ENCODE results near the gene MAP2K7. TPM values are rescaled to one million over a fixed set of nuclear protein-coding genes. Genes with fewer than 3 reads are reported as not detected.

The MAP2K7 gene
- total and polyA plus RNA-seq, 8 donors, result 25.7 to 33.1 (median 30.6) TPM

DNA sequence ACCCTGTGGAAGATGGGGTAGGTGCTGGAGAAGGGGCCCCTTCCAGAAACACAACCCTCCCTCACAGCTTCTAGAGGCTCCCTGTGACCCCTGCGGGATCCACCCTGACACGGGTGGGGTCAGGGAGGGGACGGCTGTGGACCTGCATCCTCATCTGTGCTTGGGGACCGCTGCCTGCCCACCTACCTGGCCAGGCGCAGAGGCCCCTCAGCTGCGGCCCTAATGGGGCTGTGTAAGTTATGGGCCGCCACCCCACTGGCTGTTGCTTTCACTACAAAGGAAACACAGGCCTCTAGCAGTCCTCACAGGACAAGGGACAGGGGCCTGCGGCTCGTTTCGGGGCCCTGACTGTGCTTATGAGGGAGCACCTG is 29.2 kb downstream of the MAP2K7 start:
- Histone ChIP-seq H3K27me3 (no peaks in the 10 kb centered on the region), H3K9me3 (no peaks in the 10 kb centered on the region), H3K4me1 (no peaks in the 10 kb centered on the region), H3K27ac (no peak overlapping the region), H3K36me3 (peaks cover 0 to 83% of the 10 kb centered on the region in 2 donors), H3K4me3 (no peak overlapping the region)
- DNase-seq (peak in 1 of 4 donors; percentile 53), ATAC-seq (no peak)
- TF ChIP-seq, protein P1, sequence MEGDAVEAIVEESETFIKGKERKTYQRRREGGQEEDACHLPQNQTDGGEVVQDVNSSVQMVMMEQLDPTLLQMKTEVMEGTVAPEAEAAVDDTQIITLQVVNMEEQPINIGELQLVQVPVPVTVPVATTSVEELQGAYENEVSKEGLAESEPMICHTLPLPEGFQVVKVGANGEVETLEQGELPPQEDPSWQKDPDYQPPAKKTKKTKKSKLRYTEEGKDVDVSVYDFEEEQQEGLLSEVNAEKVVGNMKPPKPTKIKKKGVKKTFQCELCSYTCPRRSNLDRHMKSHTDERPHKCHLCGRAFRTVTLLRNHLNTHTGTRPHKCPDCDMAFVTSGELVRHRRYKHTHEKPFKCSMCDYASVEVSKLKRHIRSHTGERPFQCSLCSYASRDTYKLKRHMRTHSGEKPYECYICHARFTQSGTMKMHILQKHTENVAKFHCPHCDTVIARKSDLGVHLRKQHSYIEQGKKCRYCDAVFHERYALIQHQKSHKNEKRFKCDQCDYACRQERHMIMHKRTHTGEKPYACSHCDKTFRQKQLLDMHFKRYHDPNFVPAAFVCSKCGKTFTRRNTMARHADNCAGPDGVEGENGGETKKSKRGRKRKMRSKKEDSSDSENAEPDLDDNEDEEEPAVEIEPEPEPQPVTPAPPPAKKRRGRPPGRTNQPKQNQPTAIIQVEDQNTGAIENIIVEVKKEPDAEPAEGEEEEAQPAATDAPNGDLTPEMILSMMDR (IDR thresholded peaks at IDR 0.05), result no peak
- intact Hi-C loops (cut with DNase I), result no loop called here

DNA sequence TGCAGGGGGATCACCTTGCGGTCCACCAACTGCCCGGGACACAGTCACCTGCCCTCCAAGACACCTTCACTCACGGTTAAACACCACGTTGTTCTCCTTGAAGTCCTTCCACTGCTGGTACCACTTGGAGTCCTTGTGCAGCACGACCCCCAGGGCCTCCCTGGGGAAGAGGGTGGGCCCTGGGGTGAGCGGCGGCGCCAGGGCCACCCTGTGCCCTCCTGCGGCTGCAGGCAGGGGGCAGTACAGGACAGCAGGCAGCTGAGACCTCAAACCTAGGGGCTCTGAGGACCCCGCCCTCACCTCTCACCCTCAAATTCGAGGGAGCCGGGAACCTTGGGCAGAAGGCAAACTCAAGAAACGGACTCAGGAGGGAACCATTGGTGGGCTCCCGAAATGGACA is 29.7 kb downstream of the MAP2K7 start:
- no peak overlapping the region for H3K27ac ChIP-seq
- H3K9me3 ChIP-seq, result no peaks in the 10 kb centered on the region
- no peak for ATAC-seq
- no peaks in the 10 kb centered on the region for H3K4me1 ChIP-seq
- TF ChIP-seq, protein P1 (IDR thresholded peaks at IDR 0.05), result no peak
- peaks cover 0 to 88% of the 10 kb centered on the region in 2 donors for H3K36me3 ChIP-seq
- no peak overlapping the region for H3K4me3 ChIP-seq
- intact Hi-C loops (cut with DNase I), result no loop called here
- no peaks in the 10 kb centered on the region for H3K27me3 ChIP-seq
- DNase-seq, result peak in 1 of 4 donors; percentile 28

DNA sequence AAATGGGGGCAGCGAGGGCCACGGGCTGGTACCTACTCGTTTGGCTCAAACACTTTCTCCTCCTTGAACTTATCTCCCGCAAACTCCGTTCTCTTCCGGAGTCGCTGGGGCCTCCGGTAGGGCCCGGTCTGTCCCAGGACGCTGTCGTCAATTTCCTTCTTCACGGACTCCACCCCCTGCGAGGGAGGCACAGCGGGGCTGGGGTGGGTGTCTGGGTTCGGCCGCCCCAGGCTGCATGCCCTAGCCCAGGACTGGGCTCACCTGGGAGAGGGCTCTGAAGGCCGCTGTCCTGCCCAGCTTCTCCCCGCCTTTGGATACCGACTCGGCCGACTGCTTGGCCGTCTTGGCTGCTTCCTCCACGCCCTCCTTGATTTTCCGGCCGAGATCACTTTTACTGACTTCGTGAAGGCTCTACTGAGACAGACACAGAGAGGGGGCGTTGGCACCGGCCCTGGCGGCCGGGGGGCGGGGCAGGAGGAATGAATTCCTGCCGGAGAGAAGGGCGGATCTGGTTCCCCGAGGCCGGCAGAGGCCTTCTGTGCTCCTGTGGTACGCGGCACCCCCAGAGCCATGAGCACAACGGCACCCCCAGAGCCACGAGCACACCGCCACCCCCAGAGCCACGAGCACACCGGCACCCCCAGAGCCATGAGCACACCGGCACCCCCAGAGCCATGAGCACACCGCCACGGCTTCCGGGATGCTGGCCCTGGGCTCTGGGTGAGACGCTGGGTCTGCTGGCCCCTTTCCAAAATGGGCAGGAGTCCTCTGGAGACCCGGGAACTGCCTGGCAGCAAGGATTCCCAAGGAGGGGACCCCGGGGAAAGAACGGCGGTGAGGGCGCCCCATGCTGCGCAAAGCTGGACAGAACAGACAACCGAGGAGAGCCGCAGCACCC is 30.4 kb downstream of the MAP2K7 start:
- no peak overlapping the region for H3K27ac ChIP-seq
- no peak overlapping the region for H3K4me3 ChIP-seq
- no peaks in the 10 kb centered on the region for H3K4me1 ChIP-seq
- H3K36me3 ChIP-seq, result peaks cover 0 to 95% of the 10 kb centered on the region in 2 donors
- H3K9me3 ChIP-seq, result no peaks in the 10 kb centered on the region
- intact Hi-C loops (cut with DNase I), result no loop called here
- no peak for ATAC-seq
- H3K27me3 ChIP-seq, result no peaks in the 10 kb centered on the region
- DNase-seq, result peak in 1 of 4 donors; percentile 73
- TF ChIP-seq, protein P1 (IDR thresholded peaks at IDR 0.05), result no peak

DNA sequence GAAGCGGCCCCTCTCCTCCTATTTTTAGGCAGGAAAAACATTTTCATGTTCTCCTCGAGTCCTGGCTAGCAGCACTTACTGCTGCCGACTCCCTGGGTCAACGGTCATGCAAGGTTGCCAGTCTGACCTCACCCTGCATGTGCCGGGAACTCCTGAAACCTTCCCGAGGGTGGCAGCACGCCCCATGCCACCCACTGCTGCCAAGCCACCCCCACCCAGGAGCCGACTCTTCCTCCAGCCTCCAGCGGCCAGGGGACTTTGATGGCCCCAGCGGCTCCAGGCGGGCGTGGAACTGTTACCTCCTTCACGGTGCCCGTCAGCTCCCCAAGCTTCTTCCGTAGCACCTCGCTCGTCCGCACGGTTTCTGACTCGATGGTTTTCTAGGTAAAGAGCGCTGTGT is 31.1 kb downstream of the MAP2K7 start:
- TF ChIP-seq, protein P1 (IDR thresholded peaks at IDR 0.05), result no peak
- DNase-seq, result peak in 1 of 4 donors; percentile 57
- intact Hi-C loops (cut with DNase I), result no loop called here
- H3K4me3 ChIP-seq, result no peak overlapping the region
- peaks cover 0 to 100% of the 10 kb centered on the region in 2 donors for H3K36me3 ChIP-seq
- H3K4me1 ChIP-seq, result peaks cover 0 to 4% of the 10 kb centered on the region in 2 donors
- no peak overlapping the region for H3K27ac ChIP-seq
- no peak for ATAC-seq
- H3K9me3 ChIP-seq, result no peaks in the 10 kb centered on the region
- H3K27me3 ChIP-seq, result no peaks in the 10 kb centered on the region

DNA sequence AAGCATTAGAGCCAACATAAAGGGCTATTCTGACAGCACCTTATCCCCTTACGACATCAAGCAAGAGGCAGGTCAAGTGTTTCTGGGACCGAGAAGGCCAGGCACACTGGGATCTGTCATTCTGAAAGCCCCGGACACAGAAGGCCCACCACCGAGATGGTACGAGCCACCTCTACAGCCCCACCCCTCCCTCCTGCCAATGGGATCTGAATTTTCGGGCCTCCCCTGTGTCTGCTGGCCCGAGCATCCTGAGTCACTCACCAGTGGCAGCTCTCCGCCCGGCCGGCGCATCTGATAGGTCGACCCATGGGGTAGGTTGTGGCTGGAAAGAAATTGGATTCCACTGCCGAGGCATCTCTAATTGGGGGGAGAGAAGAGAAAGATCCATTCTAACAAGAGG is 37.2 kb downstream of the MAP2K7 start:
- TF ChIP-seq, protein P1 (IDR thresholded peaks at IDR 0.05), result no peak
- no peak for ATAC-seq
- H3K9me3 ChIP-seq, result no peaks in the 10 kb centered on the region
- DNase-seq, result peak in 1 of 4 donors; percentile 58
- H3K27me3 ChIP-seq, result no peaks in the 10 kb centered on the region
- no peak overlapping the region for H3K4me3 ChIP-seq
- H3K36me3 ChIP-seq, result peaks cover 0 to 53% of the 10 kb centered on the region in 2 donors
- peaks cover 7 to 42% of the 10 kb centered on the region in 2 donors for H3K4me1 ChIP-seq
- intact Hi-C loops (cut with DNase I), result loop anchor here in 1 of 2 donors (10.0 kb wide), 1 partner anchor 314 kb away; no protein-coding TSS in a partner anchor
- H3K27ac ChIP-seq, result no peak overlapping the region

Measured in left lung (tissue), 10 donors.